Activated naive CD4-positive, alpha-beta T cell treated with anti-CD3 and anti-CD28 coated beads, Interleukin-2, amount 50 U/mL, for 24 hours (primary cell): ENCODE data around the gene TBC1D16.

ENCODE experiments used
- H3K27ac Mint-ChIP-seq: one replicate; pipeline ENCODE4 v1.8.0; 2021; ENCODE audit warnings: mild to moderate bottlenecking, mixed read lengths
- H3K27me3 Mint-ChIP-seq: one replicate; pipeline ENCODE4 v1.8.0; 2021; ENCODE audit warnings: mixed read lengths
- H3K36me3 Mint-ChIP-seq: one replicate; pipeline ENCODE4 v1.8.0; 2021; ENCODE audit warnings: mixed read lengths
- H3K4me1 Mint-ChIP-seq: one replicate; pipeline ENCODE4 v1.8.0; 2021; ENCODE audit warnings: mixed read lengths
- H3K4me3 Mint-ChIP-seq: one replicate; pipeline ENCODE4 v1.8.0; 2021; ENCODE audit warnings: mild to moderate bottlenecking, mixed read lengths
- H3K9me3 Mint-ChIP-seq: one replicate; pipeline ENCODE4 v1.8.0; 2021; ENCODE audit warnings: mixed read lengths

TBC1D16 gene

GRCh38 chr17:80033840-80034239 lies 1.8 kb downstream of the TBC1D16 start:
- H3K4me3 Mint-ChIP-seq = no peak overlapping the region
- H3K4me1 Mint-ChIP-seq = peaks cover 8% of the 10 kb centered on the region
- H3K27me3 Mint-ChIP-seq = peaks cover 5% of the 10 kb centered on the region
- H3K9me3 Mint-ChIP-seq = no peaks in the 10 kb centered on the region
- no peak overlapping the region for H3K27ac Mint-ChIP-seq
- H3K36me3 Mint-ChIP-seq = no peaks in the 10 kb centered on the region

GRCh38 chr17:80032614-80033171 lies 3.0 kb downstream of the TBC1D16 start:
- Mint-ChIP-seq H3K27me3 (peaks cover 3% of the 10 kb centered on the region), H3K4me1 (peaks cover 8% of the 10 kb centered on the region), H3K27ac (no peak overlapping the region), H3K36me3 (no peaks in the 10 kb centered on the region), H3K4me3 (no peak overlapping the region), H3K9me3 (no peaks in the 10 kb centered on the region)

- H3K36me3 Mint-ChIP-seq = no peaks in the 10 kb centered on the region
- H3K27ac Mint-ChIP-seq = no peak overlapping the region
- peaks cover 5% of the 10 kb centered on the region for H3K4me1 Mint-ChIP-seq
- no peak overlapping the region for H3K4me3 Mint-ChIP-seq
- H3K27me3 Mint-ChIP-seq = peaks cover 2% of the 10 kb centered on the region
- no peaks in the 10 kb centered on the region for H3K9me3 Mint-ChIP-seq
Observed at GRCh38 chr17:80031691-80032430, 3.8 kb downstream of the TBC1D16 start.

GRCh38 chr17:80030730-80031410 lies 4.8 kb downstream of the TBC1D16 start:
- Mint-ChIP-seq H3K36me3 (no peaks in the 10 kb centered on the region), H3K27ac (no peak overlapping the region), H3K9me3 (no peaks in the 10 kb centered on the region), H3K4me3 (no peak overlapping the region), H3K27me3 (peaks cover 2% of the 10 kb centered on the region), H3K4me1 (peaks cover 5% of the 10 kb centered on the region)

GRCh38 chr17:80029258-80029974 lies 6.3 kb downstream of the TBC1D16 start:
- H3K9me3 Mint-ChIP-seq = no peaks in the 10 kb centered on the region
- H3K27me3 Mint-ChIP-seq = no peaks in the 10 kb centered on the region
- no peaks in the 10 kb centered on the region for H3K4me1 Mint-ChIP-seq
- no peak overlapping the region for H3K27ac Mint-ChIP-seq
- no peak overlapping the region for H3K4me3 Mint-ChIP-seq
- no peaks in the 10 kb centered on the region for H3K36me3 Mint-ChIP-seq

GRCh38 chr17:80028030-80028429 lies 7.6 kb downstream of the TBC1D16 start:
- Mint-ChIP-seq H3K4me3 (no peak overlapping the region), H3K36me3 (no peaks in the 10 kb centered on the region), H3K27me3 (no peaks in the 10 kb centered on the region), H3K27ac (no peak overlapping the region), H3K4me1 (no peaks in the 10 kb centered on the region), H3K9me3 (no peaks in the 10 kb centered on the region)

GRCh38 chr17:80027043-80027435 lies 8.6 kb downstream of the TBC1D16 start:
- H3K36me3 Mint-ChIP-seq = no peaks in the 10 kb centered on the region
- no peak overlapping the region for H3K27ac Mint-ChIP-seq
- no peaks in the 10 kb centered on the region for H3K4me1 Mint-ChIP-seq

GRCh38 chr17:80026359-80027042 lies 9.2 kb downstream of the TBC1D16 start:
- Mint-ChIP-seq H3K9me3 (no peaks in the 10 kb centered on the region), H3K36me3 (no peaks in the 10 kb centered on the region), H3K4me3 (no peak overlapping the region), H3K27me3 (no peaks in the 10 kb centered on the region), H3K4me1 (no peaks in the 10 kb centered on the region), H3K27ac (no peak overlapping the region)

More at GRCh38 chr17:80027043-80027435, 8.6 kb downstream of the TBC1D16 start:
- Mint-ChIP-seq H3K9me3 (no peaks in the 10 kb centered on the region), H3K27me3 (no peaks in the 10 kb centered on the region), H3K4me3 (no peak overlapping the region)

- Mint-ChIP-seq H3K9me3 (no peaks in the 10 kb centered on the region), H3K36me3 (no peaks in the 10 kb centered on the region), H3K27me3 (no peaks in the 10 kb centered on the region), H3K4me3 (no peak overlapping the region), H3K27ac (no peak overlapping the region), H3K4me1 (no peaks in the 10 kb centered on the region)
Observed at GRCh38 chr17:80025796-80026195, 9.9 kb downstream of the TBC1D16 start.

- Mint-ChIP-seq H3K27me3 (no peaks in the 10 kb centered on the region), H3K27ac (no peak overlapping the region), H3K4me3 (no peak overlapping the region), H3K9me3 (no peaks in the 10 kb centered on the region), H3K4me1 (no peaks in the 10 kb centered on the region), H3K36me3 (no peaks in the 10 kb centered on the region)
Observed at GRCh38 chr17:80025140-80025539, 10.5 kb downstream of the TBC1D16 start.

- Mint-ChIP-seq H3K4me3 (no peak overlapping the region), H3K36me3 (no peaks in the 10 kb centered on the region), H3K9me3 (no peaks in the 10 kb centered on the region), H3K4me1 (no peaks in the 10 kb centered on the region), H3K27me3 (no peaks in the 10 kb centered on the region), H3K27ac (no peak overlapping the region)
Observed at GRCh38 chr17:80024206-80024972, 11.3 kb downstream of the TBC1D16 start.

GRCh38 chr17:80023481-80024205 lies 12.0 kb downstream of the TBC1D16 start:
- Mint-ChIP-seq H3K4me3 (no peak overlapping the region), H3K9me3 (no peaks in the 10 kb centered on the region), H3K27ac (no peak overlapping the region), H3K4me1 (no peaks in the 10 kb centered on the region), H3K36me3 (no peaks in the 10 kb centered on the region), H3K27me3 (no peaks in the 10 kb centered on the region)

- H3K36me3 Mint-ChIP-seq = no peaks in the 10 kb centered on the region
- H3K9me3 Mint-ChIP-seq = no peaks in the 10 kb centered on the region
- no peak overlapping the region for H3K4me3 Mint-ChIP-seq
- no peaks in the 10 kb centered on the region for H3K27me3 Mint-ChIP-seq
- H3K27ac Mint-ChIP-seq = no peak overlapping the region
- no peaks in the 10 kb centered on the region for H3K4me1 Mint-ChIP-seq
Observed at GRCh38 chr17:80021600-80021999, 14.1 kb downstream of the TBC1D16 start.

- Mint-ChIP-seq H3K27ac (no peak overlapping the region), H3K4me3 (no peak overlapping the region), H3K36me3 (no peaks in the 10 kb centered on the region), H3K9me3 (no peaks in the 10 kb centered on the region), H3K4me1 (no peaks in the 10 kb centered on the region), H3K27me3 (no peaks in the 10 kb centered on the region)
Observed at GRCh38 chr17:80018917-80019651, 16.6 kb downstream of the TBC1D16 start.
